ENCODE results near the gene SLC39A11.
"Not testable (repeated sequence)": the region's sequence is repeated elsewhere in the genome, so short reads cannot be mapped to it uniquely, and the experiment has no call there.

SLC39A11 gene

GRCh38 chr17:72726936-72727335, 365.6 kb downstream of the SLC39A11 start:
- peak; percentile 87 for DNase-seq

GRCh38 chr17:72725433-72726068, 366.9 kb downstream of the SLC39A11 start:
- peak; percentile 87 for DNase-seq

- no peak for DNase-seq
Observed at GRCh38 chr17:72724267-72724666, 368.2 kb downstream of the SLC39A11 start.

- no peak for DNase-seq
Observed at GRCh38 chr17:72723711-72724110, 368.8 kb downstream of the SLC39A11 start.

- DNase-seq: no peak
Observed at GRCh38 chr17:72720494-72720825, 372.0 kb downstream of the SLC39A11 start.

- DNase-seq: no peak
Observed at GRCh38 chr17:72719578-72720493, 372.7 kb downstream of the SLC39A11 start.

- no peak for DNase-seq
Observed at GRCh38 chr17:72719206-72719577, 373.3 kb downstream of the SLC39A11 start.

- no peak for DNase-seq
Observed at GRCh38 chr17:72717676-72718075, 374.8 kb downstream of the SLC39A11 start.

GRCh38 chr17:72717276-72717675, 375.2 kb downstream of the SLC39A11 start:
- DNase-seq: no peak

GRCh38 chr17:72715906-72716572, 376.4 kb downstream of the SLC39A11 start:
- peak; percentile 12 for DNase-seq

- peak; percentile 55 for DNase-seq
Observed at GRCh38 chr17:72714357-72714966, 378.0 kb downstream of the SLC39A11 start.

GRCh38 chr17:72713701-72714100, 378.8 kb downstream of the SLC39A11 start:
- no peak for DNase-seq

GRCh38 chr17:72711521-72712310, 380.8 kb downstream of the SLC39A11 start:
- no peak for DNase-seq

- no peak for DNase-seq
Observed at GRCh38 chr17:72710834-72711233, 381.7 kb downstream of the SLC39A11 start.

GRCh38 chr17:72710202-72710601, 382.3 kb downstream of the SLC39A11 start:
- no peak for DNase-seq

GRCh38 chr17:72708682-72709081, 383.8 kb downstream of the SLC39A11 start:
- not testable (repeated sequence) for DNase-seq

- no peak for DNase-seq
Observed at GRCh38 chr17:72707881-72708280, 384.6 kb downstream of the SLC39A11 start.

GRCh38 chr17:72706396-72706981, 386.0 kb downstream of the SLC39A11 start:
- peak; percentile 24 for DNase-seq

- DNase-seq: no peak
Observed at GRCh38 chr17:72705905-72706395, 386.5 kb downstream of the SLC39A11 start.

GRCh38 chr17:72702998-72703397, 389.5 kb downstream of the SLC39A11 start:
- no peak for DNase-seq

GRCh38 chr17:72702136-72702735, 390.3 kb downstream of the SLC39A11 start:
- DNase-seq: peak; percentile 80
